ENCODE results near the gene GADD45GIP1. TPM values are rescaled to one million over a fixed set of nuclear protein-coding genes. Genes with fewer than 3 reads are reported as not detected.

The GADD45GIP1 gene
- total RNA-seq, 4 donors from 2014 or later = 41.4 to 68.8 (median 53.5) TPM

DNA sequence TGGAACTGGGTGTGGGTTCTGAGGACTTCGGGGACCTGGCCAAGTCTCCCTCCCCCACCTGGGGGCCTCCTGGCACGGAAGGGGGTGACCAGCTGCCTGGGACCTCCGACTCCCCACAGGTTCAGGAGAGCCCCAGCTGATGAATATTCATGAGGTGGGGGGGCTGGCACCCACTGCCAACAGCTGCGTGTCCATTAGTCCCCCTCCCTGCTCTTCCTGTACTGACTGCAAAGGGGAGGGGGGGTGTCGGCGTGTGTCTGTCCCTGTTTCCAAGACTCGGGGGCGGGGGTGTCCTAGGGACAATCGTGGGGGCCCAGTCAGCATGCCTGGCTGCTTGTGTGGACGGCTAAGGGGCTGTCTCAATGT, 27.6 kb upstream of the GADD45GIP1 start:
- Histone ChIP-seq H3K4me3 (no peak overlapping the region), H3K9me3 (no peaks in the 10 kb centered on the region), H3K4me1 (peaks cover 0 to 33% (median 10%) of the 10 kb centered on the region in 4 donors), H3K27me3 (no peaks in the 10 kb centered on the region), H3K36me3 (no peaks in the 10 kb centered on the region), H3K27ac (peak overlapping the region in 3 of 4 donors; percentile 1 to 67 (median 38))
- WGBS, 2 donors = 9 to 28% methylated on average over 4 to 8 of the region's 10 CpGs
- no peak for TF ChIP-seq POLR2A (IDR thresholded peaks at IDR 0.05)
- TF ChIP-seq CTCF (IDR thresholded peaks at IDR 0.05) = no peak
- no peak for TF ChIP-seq EP300 (IDR thresholded peaks at IDR 0.05)
- no peak for DNase-seq (ENCODE audit: low spot score in 2 of 2)

DNA sequence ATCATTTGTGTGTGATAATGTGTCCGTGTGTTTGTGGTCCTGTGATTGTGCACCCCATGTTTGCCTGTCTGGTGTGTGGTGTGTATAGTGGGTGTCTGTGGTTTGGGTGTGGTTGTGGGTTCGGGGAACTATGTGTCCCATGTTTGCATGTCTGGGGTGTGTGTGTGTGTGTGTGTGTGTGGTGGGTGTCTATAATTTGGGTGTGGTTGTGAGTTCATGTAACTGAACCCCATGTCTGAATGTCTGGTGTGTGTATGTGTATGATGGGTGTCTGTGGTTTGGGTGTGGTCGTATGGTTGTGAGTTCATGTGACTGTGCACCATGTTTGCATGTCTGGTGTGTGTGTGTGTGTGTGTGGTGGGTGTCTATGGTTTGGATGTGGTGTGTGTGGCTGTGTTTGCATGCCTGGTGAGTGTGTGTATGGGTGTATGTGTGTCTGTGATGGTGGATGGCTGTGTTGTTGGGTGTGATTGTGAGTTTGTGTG, 27.2 kb upstream of the GADD45GIP1 start:
- peak overlapping the region in 2 of 4 donors; percentile 38 to 67 for H3K27ac ChIP-seq
- H3K4me3 ChIP-seq = no peak overlapping the region
- no peaks in the 10 kb centered on the region for H3K9me3 ChIP-seq
- H3K36me3 ChIP-seq = no peaks in the 10 kb centered on the region
- no peaks in the 10 kb centered on the region for H3K27me3 ChIP-seq
- H3K4me1 ChIP-seq = peaks cover 0 to 33% (median 10%) of the 10 kb centered on the region in 4 donors
- no peak for DNase-seq (ENCODE audit: low spot score in 2 of 2)
- TF ChIP-seq POLR2A (IDR thresholded peaks at IDR 0.05) (no peak), CTCF (IDR thresholded peaks at IDR 0.05) (no peak)
- 72 to 79% methylated on average over 3 of the region's 3 CpGs for WGBS, 2 donors

DNA sequence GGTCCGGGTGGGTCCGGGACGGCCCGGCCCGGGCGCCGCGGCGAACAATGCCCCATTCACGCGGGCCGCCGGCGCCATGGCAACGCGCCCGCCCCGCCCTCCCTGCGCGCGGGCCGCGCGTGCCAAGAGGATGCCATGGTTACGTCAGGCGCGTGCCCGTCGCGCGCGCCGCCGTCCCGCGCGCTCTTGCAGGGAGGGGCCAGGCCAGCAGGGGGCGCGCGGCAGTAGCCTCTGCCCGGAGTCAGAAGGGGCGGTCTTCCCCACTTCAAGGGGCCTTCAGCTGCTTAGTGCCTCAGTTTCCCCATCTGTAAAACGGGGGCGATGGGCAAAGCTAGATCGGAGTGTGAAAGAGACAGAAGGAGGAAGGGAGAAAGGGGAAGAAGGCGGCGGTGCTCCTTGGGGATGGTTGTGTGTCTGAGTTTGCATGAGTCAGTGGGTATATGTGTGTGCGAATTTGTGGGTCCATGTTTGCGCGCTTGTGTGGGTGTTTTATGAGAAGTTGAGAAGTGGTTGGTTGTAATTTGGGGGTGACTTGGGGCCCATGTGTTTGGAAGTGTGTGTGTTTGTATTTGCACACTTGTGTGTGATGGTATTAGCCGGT, 26.6 kb upstream of the GADD45GIP1 start:
- Histone ChIP-seq H3K9me3 (no peaks in the 10 kb centered on the region), H3K27ac (peak overlapping the region in 1 of 4 donors; percentile 79), H3K4me3 (peak overlapping the region in 1 of 4 donors; percentile 41), H3K27me3 (no peaks in the 10 kb centered on the region), H3K36me3 (no peaks in the 10 kb centered on the region), H3K4me1 (peaks cover 0 to 33% (median 10%) of the 10 kb centered on the region in 4 donors)
- WGBS, 2 donors = 9 to 18% methylated on average over 25 to 50 of the region's 51 CpGs
- peak; percentile 67 to 83 for DNase-seq (ENCODE audit: low spot score in 2 of 2)
- TF ChIP-seq POLR2A (IDR thresholded peaks at IDR 0.05) (no peak), CTCF (IDR thresholded peaks at IDR 0.05) (peak; percentile 91 to 100 (median 99)), EP300 (IDR thresholded peaks at IDR 0.05) (peak in 1 of 2 donors; percentile 61)

DNA sequence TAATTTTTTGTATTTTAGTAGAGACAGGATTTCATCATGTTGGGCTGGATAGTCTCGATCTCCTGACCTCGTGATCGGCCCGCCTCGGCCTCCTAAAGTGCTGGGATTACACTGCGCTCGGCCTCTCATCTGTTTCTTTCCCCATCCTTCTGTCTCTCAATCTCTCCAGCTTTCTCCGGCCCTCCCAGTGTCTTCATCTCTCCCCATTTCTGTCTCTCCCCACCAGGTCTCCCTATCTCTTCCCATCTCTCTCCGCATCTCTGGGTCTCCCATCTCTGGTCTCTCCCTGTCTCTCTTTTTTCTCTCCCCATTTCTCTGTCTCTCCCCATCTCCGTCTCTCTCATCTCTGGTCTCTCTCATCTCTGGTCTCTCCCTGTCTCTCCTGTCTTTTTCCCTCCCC, 26.1 kb upstream of the GADD45GIP1 start:
- Histone ChIP-seq H3K27me3 (no peaks in the 10 kb centered on the region), H3K4me1 (peaks cover 0 to 34% (median 10%) of the 10 kb centered on the region in 4 donors), H3K9me3 (no peaks in the 10 kb centered on the region), H3K36me3 (no peaks in the 10 kb centered on the region), H3K27ac (peak overlapping the region in 2 of 4 donors; percentile 69 to 79), H3K4me3 (peak overlapping the region in 2 of 4 donors; percentile 19 to 41)
- TF ChIP-seq POLR2A (IDR thresholded peaks at IDR 0.05) (no peak), EP300 (IDR thresholded peaks at IDR 0.05) (no peak), CTCF (IDR thresholded peaks at IDR 0.05) (no peak)
- DNase-seq (ENCODE audit: low spot score in 2 of 2) = no peak
- WGBS, 2 donors = 58 to 65% methylated on average over 10 of the region's 10 CpGs

DNA sequence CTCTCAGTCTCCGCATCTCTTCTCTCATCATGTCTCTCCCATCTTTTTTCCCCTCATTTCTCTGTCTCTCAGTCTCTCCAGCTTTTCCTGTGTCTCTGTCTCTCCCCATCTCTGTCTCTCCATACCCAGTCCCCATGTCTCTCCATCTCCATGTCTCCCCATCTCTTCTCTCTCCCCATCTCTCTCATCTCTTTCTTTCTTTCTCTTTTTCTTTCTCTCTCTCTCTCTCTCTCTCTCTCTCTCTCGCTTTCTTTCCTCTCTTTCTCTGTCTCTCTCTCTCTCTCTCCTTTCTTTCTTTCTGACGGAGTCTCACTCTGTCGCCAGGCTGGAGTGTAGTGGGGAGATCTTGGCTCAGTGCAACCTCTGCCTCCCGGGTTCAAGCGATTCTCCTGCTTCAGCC, 25.6 kb upstream of the GADD45GIP1 start:
- peaks cover 0 to 38% (median 10%) of the 10 kb centered on the region in 4 donors for H3K4me1 ChIP-seq
- no peaks in the 10 kb centered on the region for H3K36me3 ChIP-seq
- 87 to 91% methylated on average over 6 of the region's 6 CpGs for WGBS, 2 donors
- H3K9me3 ChIP-seq = no peaks in the 10 kb centered on the region
- H3K27me3 ChIP-seq = no peaks in the 10 kb centered on the region
- H3K27ac ChIP-seq = peak overlapping the region in 2 of 4 donors; percentile 69 to 79
- no peak overlapping the region for H3K4me3 ChIP-seq
- TF ChIP-seq POLR2A (IDR thresholded peaks at IDR 0.05) (no peak), EP300 (IDR thresholded peaks at IDR 0.05) (no peak), CTCF (IDR thresholded peaks at IDR 0.05) (no peak)
- DNase-seq (ENCODE audit: low spot score in 2 of 2) = no peak
